CD4-positive, alpha-beta memory T cell (primary cell): Measurements from ENCODE around the gene SLC27A4. TPM values are rescaled to one million over a fixed set of nuclear protein-coding genes. Genes with fewer than 3 reads are reported as not detected.

ENCODE experiments used
- CTCF ChIA-PET: fragments of 350-600 bp; sonication (Branson Sonifier 250); formaldehyde crosslinking; loops from one replicate; lab custom pipeline; 2021; ENCODE audit warnings: inconsistent platforms; ENCODE audit not compliant: partially characterized antibody; lab: Charles Lee
- POLR2A ChIA-PET: fragments of 350-600 bp; sonication (Branson Sonifier 250); formaldehyde crosslinking; loops from one replicate; lab custom pipeline; 2021; ENCODE audit not compliant: partially characterized antibody; lab: Charles Lee
- DNase-seq, 5 donors: peaks; one replicate each; pipeline versions ENCODE4 v3.0.0 to v3.0.0-alpha.2; 2020 to 2022; ENCODE audit warnings: mixed read lengths in 1 of 5
- H3K27ac ChIP-seq: one replicate; pipeline ENCODE4 v1.7.0; 2013; ENCODE audit warnings: low read depth, low read length
- H3K27me3 ChIP-seq: 2 replicates; pipeline ENCODE4 v1.7.0; 2013; ENCODE audit warnings: mild to moderate bottlenecking, low read length, moderate library complexity; ENCODE audit not compliant: insufficient read depth
- H3K36me3 ChIP-seq: 2 replicates; pipeline ENCODE4 v1.7.0; 2013; ENCODE audit warnings: mild to moderate bottlenecking, low read length, moderate library complexity; ENCODE audit not compliant: insufficient read depth
- H3K4me1 ChIP-seq: 2 replicates; pipeline ENCODE4 v1.7.0; 2013; ENCODE audit warnings: mild to moderate bottlenecking, low read length, moderate library complexity; ENCODE audit not compliant: insufficient read depth
- H3K4me3 ChIP-seq, 2 donors: one replicate each; pipeline ENCODE4 v1.7.0; 2013; ENCODE audit warnings: low read length in 2 of 2, mild to moderate bottlenecking in 1 of 2
- H3K9me3 ChIP-seq, 2 donors: one replicate each; pipeline ENCODE4 v1.7.0; 2013; ENCODE audit warnings: low read length in 2 of 2, control low read depth in 1 of 2; ENCODE audit not compliant: control insufficient read depth in 1 of 2
- H3K27ac Mint-ChIP-seq, 7 donors: one replicate each; pipeline ENCODE4 v1.8.0; 2020 to 2021; ENCODE audit warnings: mixed read lengths in 7 of 7, mild to moderate bottlenecking in 6 of 7, inconsistent platforms in 3 of 7, moderate library complexity in 3 of 7
- H3K27me3 Mint-ChIP-seq, 2 donors: one replicate each; pipeline ENCODE4 v1.8.0; 2020 to 2021; ENCODE audit warnings: mixed read lengths in 2 of 2
- H3K36me3 Mint-ChIP-seq, 2 donors: one replicate each; pipeline ENCODE4 v1.8.0; 2020 to 2021; ENCODE audit warnings: mixed read lengths in 2 of 2, inconsistent platforms in 1 of 2, mild to moderate bottlenecking in 1 of 2
- H3K4me1 Mint-ChIP-seq, 4 donors: one replicate each; pipeline ENCODE4 v1.8.0; 2020 to 2021; ENCODE audit warnings: mixed read lengths in 4 of 4, mild to moderate bottlenecking in 1 of 4
- H3K4me3 Mint-ChIP-seq, 8 donors: one replicate each; pipeline ENCODE4 v1.8.0; 2020 to 2021; ENCODE audit warnings: mixed read lengths in 8 of 8, mild to moderate bottlenecking in 7 of 8, moderate library complexity in 6 of 8, inconsistent platforms in 3 of 8
- H3K9me3 Mint-ChIP-seq, 8 donors: one replicate each; pipeline ENCODE4 v1.8.0; 2020 to 2021; ENCODE audit warnings: mixed read lengths in 8 of 8, mild to moderate bottlenecking in 5 of 8, inconsistent platforms in 3 of 8, moderate library complexity in 1 of 8
- intact Hi-C: fragments of 100-400 bp; cut with micrococcal nuclease; formaldehyde crosslinking; loops from one replicate; pipeline ENCODE4 v1.15.1; 2023
- polyA plus RNA-seq, 2 donors: library from polyadenylated mRNA; unstranded; fragments of 300-500 nt; fragmentation: Illumina TruSeq; gene quantifications; one replicate each; pipeline ENCODE4 v1.2.3, GENCODE V29; 2021
- total RNA-seq, 2 experiments: library from RNA; stranded (reverse); gene quantifications; one replicate each; pipeline ENCODE4 v1.2.3, GENCODE V29; 2021

The SLC27A4 gene
- total and polyA plus RNA-seq, 4 experiments from 2014 or later, result 5.4 to 16.3 (median 11.3) TPM

DNA sequence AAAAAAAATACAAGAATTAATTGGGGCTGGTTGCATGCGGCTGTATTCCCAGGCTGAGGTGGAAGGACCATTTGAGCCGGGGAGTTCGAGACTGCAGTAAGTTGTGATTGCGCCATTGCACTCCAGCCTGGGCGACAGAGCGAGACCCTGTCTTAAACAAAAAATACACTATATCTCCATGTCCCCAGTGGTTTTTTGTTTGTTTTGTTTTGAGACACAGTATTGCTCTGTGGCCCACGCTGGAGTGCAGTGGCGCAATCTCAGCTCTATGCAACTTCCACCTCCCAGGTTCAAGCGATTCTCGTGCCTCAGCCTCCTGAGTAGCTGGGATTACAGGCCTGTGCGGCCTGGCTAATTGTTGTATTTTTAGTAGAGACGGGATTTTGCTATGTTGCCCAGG is 16.5 kb upstream of the SLC27A4 start:
- no peak for DNase-seq
- Histone ChIP-seq H3K36me3 (peaks cover 22% of the 10 kb centered on the region), H3K27ac (peak overlapping the region; percentile 83), H3K27me3 (no peaks in the 10 kb centered on the region), H3K4me3 (peak overlapping the region; percentile 78 to 98), H3K4me1 (peaks cover 32% of the 10 kb centered on the region), H3K9me3 (no peaks in the 10 kb centered on the region)
- peak overlapping the region in 6 of 7 donors; percentile 91 to 99 (median 98) for H3K27ac Mint-ChIP-seq
- H3K36me3 Mint-ChIP-seq, result peaks cover 14 to 40% of the 10 kb centered on the region in 2 donors
- POLR2A ChIA-PET, result interaction anchor here (0.8 to 1.8 kb wide), 2 partner anchors 17 to 38 kb away, joined by 3 to 5 read pairs; no protein-coding TSS in a partner anchor
- peak overlapping the region; percentile 89 to 99 (median 92) for H3K4me3 Mint-ChIP-seq
- H3K9me3 Mint-ChIP-seq, result no peaks in the 10 kb centered on the region
- peaks cover 12 to 39% (median 25%) of the 10 kb centered on the region in 4 donors for H3K4me1 Mint-ChIP-seq
- peaks cover 0 to 2% of the 10 kb centered on the region in 2 donors for H3K27me3 Mint-ChIP-seq
- intact Hi-C loops, result no loop called here
- CTCF ChIA-PET, result no interaction called here

DNA sequence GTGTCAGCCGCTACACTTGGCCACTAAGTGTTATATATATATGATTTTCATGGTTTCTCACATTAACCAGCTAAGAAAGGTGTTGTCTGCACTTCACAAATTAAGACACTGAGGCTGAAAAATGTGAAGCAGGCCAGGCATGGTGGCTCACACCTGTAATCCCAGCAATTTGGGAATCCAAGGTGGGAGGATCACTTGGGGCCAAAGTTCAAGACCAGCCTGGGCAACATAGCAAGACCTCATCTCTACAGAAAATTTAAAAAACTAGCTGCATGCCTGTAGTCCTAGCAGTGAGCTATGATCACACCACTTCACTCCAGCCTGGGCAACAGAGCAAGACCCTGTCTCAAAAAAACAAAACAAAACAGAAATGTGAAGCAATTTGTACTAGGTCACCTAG is 15.9 kb upstream of the SLC27A4 start:
- H3K27ac Mint-ChIP-seq, result peak overlapping the region in 3 of 7 donors; percentile 23 to 99 (median 47)
- Histone ChIP-seq H3K9me3 (no peaks in the 10 kb centered on the region), H3K36me3 (peaks cover 22% of the 10 kb centered on the region), H3K4me1 (peaks cover 32% of the 10 kb centered on the region), H3K27me3 (no peaks in the 10 kb centered on the region), H3K4me3 (no peak overlapping the region), H3K27ac (no peak overlapping the region)
- POLR2A ChIA-PET, result interaction anchor here (1.8 kb wide), 1 partner anchor 38 kb away, joined by 5 read pairs; no protein-coding TSS in a partner anchor
- peaks cover 0 to 2% of the 10 kb centered on the region in 2 donors for H3K27me3 Mint-ChIP-seq
- intact Hi-C loops, result no loop called here
- H3K4me1 Mint-ChIP-seq, result peaks cover 12 to 39% (median 25%) of the 10 kb centered on the region in 4 donors
- H3K36me3 Mint-ChIP-seq, result peaks cover 14 to 39% of the 10 kb centered on the region in 2 donors
- peak overlapping the region in 6 of 8 donors; percentile 28 to 89 (median 42) for H3K4me3 Mint-ChIP-seq
- DNase-seq, result no peak
- CTCF ChIA-PET, result interaction anchor here (1.3 kb wide), 1 partner anchor 17 kb away, joined by 10 read pairs; no protein-coding TSS in a partner anchor
- no peaks in the 10 kb centered on the region for H3K9me3 Mint-ChIP-seq

DNA sequence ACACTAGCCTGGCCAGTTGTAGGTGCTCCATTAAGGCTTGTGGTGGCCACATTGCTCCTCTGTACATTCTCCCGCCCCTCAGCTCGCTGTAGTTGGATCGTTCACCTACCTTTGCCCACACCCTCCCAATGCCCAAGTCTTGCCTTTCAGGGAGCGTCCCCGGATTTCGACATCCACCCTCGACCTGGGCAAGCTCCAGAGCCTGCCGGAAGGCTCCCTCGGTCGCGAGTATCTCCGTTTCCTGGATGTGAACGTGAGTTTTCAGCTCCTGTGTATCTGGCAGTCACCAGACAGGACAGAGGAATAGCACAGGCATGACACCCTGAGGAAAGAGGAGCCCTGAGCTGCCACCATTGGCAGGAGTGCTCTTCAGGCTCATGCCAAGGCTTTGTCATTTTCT is 14.7 kb upstream of the SLC27A4 start:
- Mint-ChIP-seq H3K27me3 (peaks cover 0 to 2% of the 10 kb centered on the region in 2 donors), H3K9me3 (no peaks in the 10 kb centered on the region), H3K4me1 (peaks cover 12 to 39% (median 25%) of the 10 kb centered on the region in 4 donors), H3K4me3 (no peak overlapping the region), H3K27ac (no peak overlapping the region), H3K36me3 (peaks cover 14 to 38% of the 10 kb centered on the region in 2 donors)
- DNase-seq, result no peak
- H3K9me3 ChIP-seq, result no peaks in the 10 kb centered on the region
- POLR2A ChIA-PET, result no interaction called here
- CTCF ChIA-PET, result interaction anchor here (1.3 kb wide), 1 partner anchor 16 kb away, joined by 10 read pairs; no protein-coding TSS in a partner anchor
- no peak overlapping the region for H3K4me3 ChIP-seq
- H3K4me1 ChIP-seq, result peaks cover 32% of the 10 kb centered on the region
- H3K27me3 ChIP-seq, result no peaks in the 10 kb centered on the region
- H3K36me3 ChIP-seq, result peaks cover 22% of the 10 kb centered on the region
- intact Hi-C loops, result no loop called here
- no peak overlapping the region for H3K27ac ChIP-seq

DNA sequence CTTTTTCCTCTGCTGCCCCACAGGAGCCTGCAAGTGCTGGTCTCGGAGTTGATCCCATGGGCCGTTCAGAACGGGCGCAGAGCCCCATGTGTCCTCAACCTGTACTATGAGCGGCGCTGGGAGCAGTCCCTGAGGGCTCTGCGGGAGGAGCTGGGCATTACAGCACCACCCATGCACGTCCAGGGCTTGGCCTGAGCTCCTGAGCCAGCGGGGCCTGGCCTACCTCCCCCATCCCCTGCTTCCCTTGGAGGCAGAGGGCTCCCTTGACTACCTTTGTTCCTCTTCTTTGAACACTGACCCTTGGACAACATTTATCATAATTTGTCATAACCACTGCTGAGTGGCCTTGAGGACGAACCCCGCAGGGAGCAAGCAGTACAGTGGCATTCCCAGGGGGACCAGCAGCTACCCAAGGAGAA is 6.9 kb upstream of the SLC27A4 start:
- ChIA-PET POLR2A (interaction anchor here (0.8 kb wide), 1 partner anchor 337 kb away, joined by 3 read pairs; no protein-coding TSS in a partner anchor), CTCF (interaction anchor here (1.6 kb wide), 1 partner anchor 9 kb away, joined by 5 read pairs; no protein-coding TSS in a partner anchor)
- intact Hi-C loops, result no loop called here
- Histone ChIP-seq H3K27ac (no peak overlapping the region), H3K9me3 (no peaks in the 10 kb centered on the region), H3K4me1 (no peaks in the 10 kb centered on the region), H3K27me3 (no peaks in the 10 kb centered on the region), H3K36me3 (peaks cover 7% of the 10 kb centered on the region), H3K4me3 (no peak overlapping the region)
- no peak overlapping the region for H3K4me3 Mint-ChIP-seq
- no peak overlapping the region for H3K27ac Mint-ChIP-seq
- H3K27me3 Mint-ChIP-seq, result no peaks in the 10 kb centered on the region
- DNase-seq, result no peak
- H3K4me1 Mint-ChIP-seq, result no peaks in the 10 kb centered on the region
- peaks cover 7 to 11% of the 10 kb centered on the region in 2 donors for H3K36me3 Mint-ChIP-seq
- H3K9me3 Mint-ChIP-seq, result peaks cover 0 to 1% (median 0%) of the 10 kb centered on the region in 8 donors

DNA sequence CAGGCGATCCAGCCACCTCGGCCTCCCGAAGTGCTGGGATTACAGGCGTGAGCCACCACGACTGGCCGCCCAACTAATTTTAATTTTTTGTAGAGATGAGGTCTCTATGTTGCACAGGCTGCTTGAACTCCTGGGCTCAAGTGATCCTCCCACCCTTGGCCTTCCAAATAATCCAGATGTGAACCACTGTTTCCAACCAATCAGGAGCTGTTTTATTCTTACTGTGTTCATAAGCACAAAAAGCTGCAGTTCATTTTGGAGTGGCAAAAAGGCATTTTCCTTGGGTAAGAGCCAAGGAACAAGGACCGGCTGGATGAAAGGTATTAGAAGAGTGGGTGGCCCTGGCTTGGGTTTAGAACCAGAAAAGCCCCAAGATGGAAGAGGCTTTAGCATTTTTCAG is 5.2 kb upstream of the SLC27A4 start:
- H3K27me3 Mint-ChIP-seq, result no peaks in the 10 kb centered on the region
- no peaks in the 10 kb centered on the region for H3K9me3 ChIP-seq
- H3K27ac Mint-ChIP-seq, result no peak overlapping the region
- CTCF ChIA-PET, result interaction anchor here (0.9 to 1.0 kb wide), 2 partner anchors 12 to 40 kb away, joined by 3 read pairs; no protein-coding TSS in a partner anchor
- peaks cover 0 to 1% (median 0%) of the 10 kb centered on the region in 8 donors for H3K9me3 Mint-ChIP-seq
- H3K27me3 ChIP-seq, result no peaks in the 10 kb centered on the region
- H3K4me1 Mint-ChIP-seq, result peaks cover 0 to 5% (median 2%) of the 10 kb centered on the region in 4 donors
- H3K4me3 Mint-ChIP-seq, result no peak overlapping the region
- no peak for DNase-seq
- peaks cover 5% of the 10 kb centered on the region for H3K4me1 ChIP-seq
- no peak overlapping the region for H3K4me3 ChIP-seq
- peaks cover 7% of the 10 kb centered on the region for H3K36me3 ChIP-seq
- peaks cover 7% of the 10 kb centered on the region in 2 donors for H3K36me3 Mint-ChIP-seq
- H3K27ac ChIP-seq, result no peak overlapping the region
- POLR2A ChIA-PET, result no interaction called here
- intact Hi-C loops, result no loop called here

DNA sequence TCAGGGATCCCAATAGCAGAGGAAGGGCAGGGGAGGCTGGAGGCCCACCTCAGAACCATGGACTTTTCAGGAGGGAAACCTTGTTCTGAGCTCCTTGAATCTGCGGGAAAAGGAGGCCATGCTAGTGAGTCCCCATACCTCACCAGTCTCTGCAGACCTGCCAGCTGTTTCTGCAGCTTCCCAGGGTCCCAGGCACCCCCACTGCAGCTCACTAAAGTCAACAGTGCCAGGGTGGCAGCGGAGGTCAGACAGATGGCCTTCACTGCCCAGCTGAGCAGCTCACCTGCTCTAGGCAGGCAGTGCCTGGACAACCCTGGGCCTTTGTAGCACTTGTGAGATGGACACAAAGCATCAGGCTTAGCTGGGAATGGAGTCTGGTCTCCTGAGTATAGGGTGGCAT is 4.4 kb upstream of the SLC27A4 start:
- peaks cover 7% of the 10 kb centered on the region for H3K36me3 ChIP-seq
- Mint-ChIP-seq H3K27ac (no peak overlapping the region), H3K4me1 (peaks cover 0 to 5% (median 2%) of the 10 kb centered on the region in 4 donors), H3K9me3 (peaks cover 0 to 1% (median 0%) of the 10 kb centered on the region in 8 donors), H3K36me3 (peaks cover 7% of the 10 kb centered on the region in 2 donors), H3K27me3 (no peaks in the 10 kb centered on the region), H3K4me3 (no peak overlapping the region)
- no peak overlapping the region for H3K27ac ChIP-seq
- no peaks in the 10 kb centered on the region for H3K9me3 ChIP-seq
- H3K27me3 ChIP-seq, result no peaks in the 10 kb centered on the region
- H3K4me3 ChIP-seq, result no peak overlapping the region
- CTCF ChIA-PET, result interaction anchor here (0.9 to 1.0 kb wide), 2 partner anchors 41 to 81 kb away, joined by 3 to 4 read pairs; no protein-coding TSS in a partner anchor
- intact Hi-C loops, result no loop called here
- no peak for DNase-seq
- POLR2A ChIA-PET, result no interaction called here
- peaks cover 8% of the 10 kb centered on the region for H3K4me1 ChIP-seq

DNA sequence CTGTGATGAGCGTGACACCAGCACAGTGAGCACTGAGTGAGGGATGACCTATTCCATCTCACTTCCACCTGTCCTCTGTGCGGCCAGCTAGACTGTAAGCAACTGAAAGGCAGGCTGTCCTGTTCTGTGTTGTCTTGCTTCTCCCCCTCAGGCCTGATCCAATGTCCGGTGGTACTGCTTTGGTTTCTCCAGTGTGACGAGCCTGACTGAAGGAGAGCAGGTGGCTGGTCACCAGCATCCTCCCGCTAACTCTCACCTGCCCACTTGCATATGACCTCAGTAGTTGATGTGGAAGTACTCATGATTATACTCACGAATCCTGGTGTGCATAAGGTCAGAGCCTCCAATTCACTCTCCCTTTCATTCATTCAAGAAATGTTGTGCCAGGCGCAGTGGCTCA is 2.4 kb upstream of the SLC27A4 start:
- intact Hi-C loops, result no loop called here
- no peak overlapping the region for H3K4me3 Mint-ChIP-seq
- peaks cover 2 to 8% of the 10 kb centered on the region in 2 donors for H3K36me3 Mint-ChIP-seq
- DNase-seq, result no peak
- CTCF ChIA-PET, result interaction anchor here (0.8 kb wide), 1 partner anchor 148 kb away, joined by 3 read pairs; no protein-coding TSS in a partner anchor
- Histone ChIP-seq H3K36me3 (peaks cover 4% of the 10 kb centered on the region), H3K27me3 (no peaks in the 10 kb centered on the region), H3K4me3 (no peak overlapping the region), H3K9me3 (no peaks in the 10 kb centered on the region), H3K27ac (no peak overlapping the region), H3K4me1 (peaks cover 15% of the 10 kb centered on the region)
- peaks cover 6 to 16% (median 7%) of the 10 kb centered on the region in 4 donors for H3K4me1 Mint-ChIP-seq
- POLR2A ChIA-PET, result interaction anchor here (0.6 kb wide), 1 partner anchor 42 kb away, joined by 4 read pairs; no protein-coding TSS in a partner anchor
- H3K27me3 Mint-ChIP-seq, result no peaks in the 10 kb centered on the region
- no peaks in the 10 kb centered on the region for H3K9me3 Mint-ChIP-seq
- no peak overlapping the region for H3K27ac Mint-ChIP-seq
